ENCODE measurements around the gene GPC3.

GPC3 gene

GRCh38 chrX:133881007-133881406 is 104.4 kb downstream of the GPC3 start:
- DNase-seq = no peak

GRCh38 chrX:133880032-133880443 is 105.4 kb downstream of the GPC3 start:
- no peak for DNase-seq

- no peak for DNase-seq
These were observed 106.7 kb downstream of the GPC3 start for GRCh38 chrX:133878710-133879109.

GRCh38 chrX:133876646-133877045 is 108.7 kb downstream of the GPC3 start:
- no peak for DNase-seq

- no peak for DNase-seq
These were observed 116.1 kb downstream of the GPC3 start for GRCh38 chrX:133869270-133869669.

GRCh38 chrX:133868682-133869081 is 116.7 kb downstream of the GPC3 start:
- DNase-seq = no peak

- no peak for DNase-seq
These were observed 117.1 kb downstream of the GPC3 start for GRCh38 chrX:133868250-133868649.

GRCh38 chrX:133865761-133866471 is 119.5 kb downstream of the GPC3 start:
- DNase-seq = no peak

- DNase-seq = no peak
These were observed 121.2 kb downstream of the GPC3 start for GRCh38 chrX:133864236-133864635.

GRCh38 chrX:133859860-133860259 is 125.5 kb downstream of the GPC3 start:
- DNase-seq = no peak

GRCh38 chrX:133859336-133859735 is 126.1 kb downstream of the GPC3 start:
- DNase-seq = no peak

- DNase-seq = no peak
These were observed 127.6 kb downstream of the GPC3 start for GRCh38 chrX:133857640-133858269.

GRCh38 chrX:133856819-133857218 is 128.6 kb downstream of the GPC3 start:
- DNase-seq = no peak

GRCh38 chrX:133854290-133854689 is 131.1 kb downstream of the GPC3 start:
- no peak for DNase-seq

- DNase-seq = no peak
These were observed 132.5 kb downstream of the GPC3 start for GRCh38 chrX:133852837-133853356.

GRCh38 chrX:133852401-133852800 is 133.0 kb downstream of the GPC3 start:
- no peak for DNase-seq

- no peak for DNase-seq
These were observed 135.0 kb downstream of the GPC3 start for GRCh38 chrX:133850399-133850798.

- DNase-seq = no peak
These were observed 135.7 kb downstream of the GPC3 start for GRCh38 chrX:133849676-133850075.

- no peak for DNase-seq
These were observed 137.9 kb downstream of the GPC3 start for GRCh38 chrX:133847340-133847994.

- no peak for DNase-seq
These were observed 139.1 kb downstream of the GPC3 start for GRCh38 chrX:133846311-133846710.

GRCh38 chrX:133840415-133840814 is 145.0 kb downstream of the GPC3 start:
- no peak for DNase-seq

GRCh38 chrX:133838761-133839676 is 146.4 kb downstream of the GPC3 start:
- DNase-seq = peak; percentile 7

- no peak for DNase-seq
These were observed 148.3 kb downstream of the GPC3 start for GRCh38 chrX:133837091-133837490.
